Stimulated activated CD8-positive, alpha-beta memory T cell treated with anti-CD3 and anti-CD28 coated beads, Interleukin-4, amount 100 ng/mL, for 4 hours (primary cell): ENCODE measurements around the gene MOG.
A peak's percentile ranks its signal among the peaks of the same experiment; 100 is the strongest.

Source experiments
- DNase-seq, 2 donors: peaks; one replicate each; pipeline ENCODE4 v3.0.0-alpha.2; 2020; ENCODE audit warnings: low read depth in 2 of 2, low spot score in 1 of 2

Gene MOG

DNA sequence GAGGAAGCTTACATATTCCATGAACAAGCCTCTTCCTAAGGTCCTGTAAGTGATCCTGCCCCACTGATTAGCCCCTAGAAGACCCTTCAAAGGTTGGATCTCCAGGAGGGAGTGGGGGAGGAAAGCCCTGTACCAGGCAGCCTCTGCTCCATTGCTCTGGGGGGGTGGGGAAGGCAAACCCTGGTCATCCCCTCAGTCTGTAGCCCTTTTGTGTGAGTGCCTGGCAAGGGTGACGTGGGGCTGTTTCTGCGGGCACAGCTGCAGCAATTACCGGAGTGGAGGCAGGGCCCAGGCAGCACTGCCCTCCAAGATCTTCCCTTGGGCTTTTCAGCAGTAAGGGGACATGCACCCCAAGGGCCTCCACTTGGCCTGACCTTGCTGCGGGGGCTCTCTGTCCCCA, at the start of gene MOG:
Gene MOG (plus strand): TSS at position 295 of the 400 bp plus-strand sequence. CDS start 118 bp downstream, outside the sequence.
- no peak for DNase-seq

DNA sequence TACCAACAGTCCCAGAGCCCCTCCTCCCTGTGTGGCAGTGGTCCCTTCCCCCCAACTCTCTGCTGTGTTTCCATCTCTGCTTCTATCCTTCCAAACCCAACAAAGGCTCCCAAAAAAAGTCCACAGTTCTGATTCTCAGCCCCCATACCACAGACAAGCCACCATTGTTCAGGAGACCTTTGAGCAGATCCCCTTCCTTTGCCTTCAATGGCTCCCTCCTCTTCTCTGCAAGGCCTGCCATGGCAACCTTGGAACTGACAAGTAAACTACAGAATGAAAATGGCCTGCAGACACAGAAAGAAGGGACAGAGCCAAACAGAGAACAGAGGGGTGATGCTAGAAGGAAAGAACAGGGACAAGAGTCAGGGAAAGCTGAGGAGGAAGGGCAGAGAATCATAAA, 48.8 kb upstream of the MOG start:
- no peak for DNase-seq

DNA sequence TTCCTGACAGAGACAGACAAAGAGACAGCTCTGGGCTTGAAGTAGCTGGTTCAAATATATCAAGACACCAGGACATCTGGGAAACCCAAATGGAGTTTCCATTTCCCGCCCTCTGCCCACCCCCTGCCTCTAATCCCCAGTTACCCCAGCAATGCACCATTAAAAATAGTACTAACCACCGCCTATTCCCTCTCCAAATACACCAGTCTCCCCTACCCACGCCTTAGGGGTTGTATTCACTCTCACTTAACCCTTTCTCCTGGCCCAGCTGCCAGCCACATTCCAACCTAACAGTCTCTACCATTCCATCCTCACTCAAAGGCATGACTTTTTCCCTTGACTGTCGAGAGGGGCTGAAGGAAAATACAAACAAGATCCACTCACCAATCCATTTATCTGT, 46.4 kb upstream of the MOG start:
- no peak for DNase-seq

DNA sequence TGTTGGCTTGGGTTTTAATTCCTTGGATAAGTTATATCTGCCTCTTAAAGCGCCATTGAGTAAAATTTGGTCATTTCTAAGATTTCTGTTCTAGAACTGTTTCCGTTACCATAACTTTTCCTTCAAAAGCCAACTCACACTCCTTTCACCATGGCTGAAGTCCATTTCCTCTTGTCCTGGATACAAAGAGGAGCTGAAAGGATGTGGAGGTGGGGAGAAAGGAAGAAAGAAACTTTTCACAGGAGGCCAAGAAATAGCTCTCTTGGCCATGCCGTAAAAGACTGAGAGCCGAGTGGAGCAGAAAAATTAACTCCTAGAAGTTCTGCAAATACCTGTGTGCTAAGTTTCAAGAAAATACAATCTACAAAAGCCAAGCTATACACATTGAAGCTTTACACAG, 45.5 kb upstream of the MOG start:
- DNase-seq, result no peak

DNA sequence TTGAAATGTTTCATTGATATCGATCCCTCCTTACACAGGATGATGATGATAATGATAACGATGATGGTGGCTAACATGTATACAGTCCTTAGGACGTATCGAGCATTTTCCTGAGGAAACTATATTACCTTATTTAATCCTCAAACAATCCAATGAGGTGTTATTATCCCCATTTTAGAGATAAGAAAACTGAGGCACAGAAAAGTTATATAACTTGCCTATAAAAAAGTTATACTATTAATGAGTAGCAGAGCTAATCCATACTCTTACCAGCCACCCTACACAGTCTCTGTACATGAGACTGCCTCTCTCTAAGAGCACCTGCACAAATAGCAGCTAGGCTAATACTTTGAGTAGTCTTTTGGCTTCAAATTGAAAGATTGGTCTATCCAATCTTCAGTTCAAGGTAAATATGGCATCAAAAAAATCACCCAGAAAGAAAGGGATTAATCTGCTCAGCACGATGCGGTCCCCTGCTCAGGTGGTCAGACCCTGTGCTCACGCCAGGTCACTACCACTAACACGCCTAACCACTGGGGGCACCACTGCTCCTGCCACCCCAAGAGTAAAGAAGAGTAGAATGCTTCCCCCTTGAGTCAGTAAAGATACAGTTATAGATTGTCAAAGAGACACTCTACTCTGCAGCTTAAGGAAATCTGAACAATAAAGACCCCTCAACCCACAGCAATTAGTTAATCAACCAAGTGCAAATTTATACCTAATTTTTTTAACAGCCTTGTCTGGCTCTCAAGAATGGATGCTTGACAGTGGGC, 38.9 kb upstream of the MOG start:
- no peak for DNase-seq

DNA sequence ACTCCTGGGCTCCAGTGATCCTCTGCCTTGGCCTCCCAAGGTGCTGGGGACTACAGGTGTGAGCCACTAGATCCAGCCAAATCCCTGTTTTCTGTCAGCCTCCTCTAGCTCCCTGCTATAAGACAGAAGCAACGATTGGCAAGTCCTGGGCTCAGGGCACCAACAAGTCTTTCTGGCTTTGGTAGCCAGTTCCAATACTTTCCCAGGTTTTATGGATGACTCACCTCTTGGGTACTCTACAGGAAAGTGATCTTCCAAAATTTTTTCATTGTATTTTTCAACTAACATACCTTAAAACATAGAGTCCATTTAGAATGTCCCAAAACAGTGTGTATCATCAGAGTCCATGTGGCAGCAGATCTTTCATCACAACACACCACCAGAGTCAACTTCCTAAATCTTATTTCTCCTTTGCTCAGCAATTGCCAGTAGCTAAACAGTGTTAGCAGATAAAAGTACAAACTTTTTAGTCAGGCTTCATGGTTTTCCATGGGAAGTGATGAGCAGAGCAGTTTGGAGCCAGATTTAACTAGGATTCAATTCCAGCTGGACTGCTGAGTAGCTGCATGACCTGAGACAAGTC, 37.2 kb upstream of the MOG start:
- no peak for DNase-seq

DNA sequence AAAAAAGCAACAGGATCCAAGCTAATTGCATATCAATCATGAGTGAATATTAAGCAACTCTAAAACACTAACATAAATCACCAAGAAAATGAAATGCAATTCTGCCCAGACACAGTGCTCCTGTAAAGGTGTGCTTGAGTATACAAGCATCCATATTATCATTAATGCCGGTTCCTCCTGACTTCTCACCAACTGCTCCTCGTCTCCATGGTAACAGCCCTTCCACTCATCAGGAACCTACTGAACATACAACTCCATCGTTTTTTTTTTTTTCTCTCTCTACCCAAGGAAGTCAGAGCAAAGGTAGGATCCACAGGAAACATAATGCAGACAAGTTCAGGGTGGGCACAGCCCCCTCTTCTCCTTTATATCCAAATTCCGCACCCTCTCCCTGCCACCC, 36.3 kb upstream of the MOG start:
- no peak for DNase-seq

DNA sequence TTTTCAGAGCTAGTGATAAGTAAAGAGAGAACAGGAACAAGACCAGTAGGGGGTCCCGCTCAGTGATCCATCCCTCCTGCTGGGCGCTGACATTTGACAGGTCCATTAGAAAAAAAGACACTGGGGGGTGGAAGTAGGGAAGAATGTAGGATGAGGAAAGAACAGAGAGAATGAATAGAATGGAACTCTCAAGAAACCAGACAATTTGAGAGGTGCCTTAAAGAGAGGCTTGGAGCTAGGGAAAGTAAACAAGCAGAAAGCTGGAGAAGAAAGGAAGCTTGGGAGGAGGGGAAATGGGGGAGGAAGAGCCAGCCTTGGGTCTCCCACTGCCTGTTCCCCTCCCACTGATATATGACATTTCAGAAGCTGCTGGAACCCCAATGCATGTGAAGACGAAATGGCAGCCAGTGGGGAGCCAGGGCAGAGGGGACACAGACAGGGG, 32.4 kb upstream of the MOG start:
- DNase-seq, result no peak

DNA sequence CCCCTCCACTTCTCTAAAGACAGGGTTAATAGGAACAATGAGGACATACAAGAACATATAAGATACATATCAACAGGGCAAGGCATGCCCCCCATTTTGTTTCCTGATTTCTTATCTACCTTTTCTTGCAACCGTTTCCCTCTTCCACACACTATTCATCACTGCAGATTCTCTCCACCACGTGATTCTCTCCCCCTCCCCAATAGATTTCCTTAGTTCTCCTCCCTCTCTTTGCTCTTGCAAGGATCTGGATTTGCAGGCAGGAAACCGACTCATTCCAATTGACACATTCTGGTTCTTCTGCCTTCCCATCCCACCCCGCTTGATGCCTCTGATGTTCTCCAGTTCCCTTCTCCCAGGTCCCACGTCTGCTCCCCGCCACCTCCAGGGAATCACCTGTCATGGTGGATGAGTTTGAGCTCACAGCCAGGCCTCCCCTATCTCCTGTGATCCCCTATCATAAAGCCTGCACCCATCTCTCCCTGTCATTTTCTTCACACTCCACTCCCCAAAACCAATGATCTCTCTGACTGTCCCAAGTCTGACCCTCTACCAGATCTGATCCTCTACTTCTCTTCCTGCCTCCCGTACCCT, 31.5 kb upstream of the MOG start:
- no peak for DNase-seq

DNA sequence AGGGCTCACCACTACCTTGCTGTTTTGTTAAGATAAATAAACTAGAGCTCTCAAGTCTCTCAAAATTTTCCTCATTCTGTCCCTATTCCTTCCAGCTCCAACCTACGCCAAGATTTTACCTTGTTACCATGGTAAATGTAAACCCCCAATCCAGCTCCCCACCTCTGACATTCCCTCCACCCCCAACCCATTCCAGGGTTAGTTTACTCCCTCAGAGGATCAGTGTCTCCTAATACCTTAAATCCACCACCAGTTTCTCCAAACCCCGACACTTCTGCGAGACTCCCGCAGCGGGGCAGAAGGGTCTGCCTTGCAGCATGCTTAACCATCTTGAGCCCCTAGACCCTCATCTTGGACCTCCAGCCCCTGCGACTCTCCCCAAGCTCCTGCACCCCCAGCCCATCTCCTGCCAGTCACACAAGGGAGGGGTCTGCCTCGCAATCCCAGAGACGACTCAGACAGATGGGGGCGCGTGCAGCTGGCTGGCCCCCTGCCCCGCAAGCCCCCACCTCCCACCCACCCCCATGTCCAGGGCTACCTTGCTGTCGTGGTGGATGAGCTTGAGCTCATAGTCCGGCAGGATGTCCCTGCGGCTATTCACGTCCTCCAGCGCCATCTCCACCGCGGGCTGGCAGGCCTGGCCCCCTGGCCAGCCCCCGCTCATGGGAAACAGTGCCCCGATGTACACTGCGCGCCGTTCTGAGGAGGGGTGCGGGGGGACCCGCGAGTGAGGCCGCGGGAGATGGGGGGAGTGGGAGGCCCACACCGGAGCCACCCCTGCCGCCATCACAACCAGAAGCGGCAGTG, 29.7 kb upstream of the MOG start:
- no peak for DNase-seq

DNA sequence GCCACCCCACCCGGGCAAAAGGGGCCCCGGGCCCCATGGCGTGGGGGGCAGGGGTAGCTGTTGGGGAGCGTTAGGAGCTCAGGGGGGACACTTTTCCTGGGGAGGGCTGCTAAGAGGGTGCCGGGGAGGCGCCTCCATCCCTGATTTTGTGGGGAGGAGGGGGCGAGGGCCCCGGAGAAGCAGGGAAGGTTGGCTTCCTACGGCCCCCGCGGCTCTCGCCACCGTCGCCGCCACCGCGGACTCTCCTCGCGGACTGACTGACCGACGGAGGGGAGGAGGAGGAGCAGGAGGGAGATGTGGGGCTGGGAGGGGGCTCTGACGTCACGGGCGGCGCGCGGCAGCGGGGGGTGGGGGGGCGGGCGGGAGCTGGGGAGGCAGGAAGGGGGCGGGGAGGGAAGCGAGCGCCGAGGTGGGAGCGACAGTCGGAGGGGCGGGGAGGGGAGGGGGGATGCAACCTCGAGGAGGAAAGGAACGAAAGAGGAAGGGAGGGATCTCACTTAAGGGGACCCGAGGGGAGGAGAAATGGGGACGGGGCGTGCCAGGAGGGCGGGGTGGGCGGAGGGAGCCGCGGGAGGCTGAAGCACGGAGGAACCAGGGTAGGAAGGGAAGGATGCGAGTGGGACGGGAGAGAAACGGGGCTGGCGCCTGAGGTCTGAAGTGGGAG, 29.0 kb upstream of the MOG start:
- peak; percentile 22 to 42 for DNase-seq

DNA sequence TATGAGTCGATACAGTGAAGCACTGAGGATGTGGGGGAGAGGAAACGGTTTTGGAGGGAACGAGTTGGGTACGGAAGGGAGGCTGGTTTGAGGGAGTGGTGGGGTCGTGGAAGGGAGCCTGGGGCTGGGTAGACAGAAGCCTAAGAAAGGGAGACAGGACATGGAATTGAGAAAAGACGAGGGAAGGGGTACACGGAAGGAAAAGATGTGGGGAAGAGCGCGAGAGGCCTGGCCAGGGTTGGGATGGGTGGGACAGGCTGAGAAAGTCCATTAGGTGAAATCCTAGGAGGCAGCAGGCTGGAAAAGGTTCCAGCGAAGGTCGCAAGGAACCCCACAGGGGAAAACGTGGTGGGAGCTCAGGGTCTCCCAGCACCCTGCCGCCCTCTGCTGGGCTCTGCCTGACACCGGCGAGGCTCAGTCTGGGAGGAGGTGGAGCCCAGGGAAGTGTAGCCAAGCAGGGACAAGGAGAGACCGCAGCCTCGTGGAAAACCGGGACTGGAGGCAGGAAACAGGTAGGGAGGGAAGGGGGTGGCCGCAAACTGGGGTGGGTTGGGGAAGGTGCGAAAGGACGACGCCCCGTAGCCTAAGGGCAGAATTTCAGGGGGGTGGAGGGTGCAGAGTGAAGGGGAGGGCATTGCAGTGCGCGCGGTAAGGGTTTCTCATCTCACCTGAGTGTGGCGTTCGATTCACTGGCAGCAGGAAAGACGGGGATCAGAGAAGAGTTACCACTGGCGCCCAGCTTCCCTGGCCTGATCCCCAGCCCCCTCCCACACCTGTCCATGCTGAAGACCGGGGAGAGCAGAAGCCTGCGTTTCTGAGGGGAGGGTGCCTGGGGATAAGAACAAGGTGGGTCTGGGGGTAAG, 28.2 kb upstream of the MOG start:
- DNase-seq, result no peak

DNA sequence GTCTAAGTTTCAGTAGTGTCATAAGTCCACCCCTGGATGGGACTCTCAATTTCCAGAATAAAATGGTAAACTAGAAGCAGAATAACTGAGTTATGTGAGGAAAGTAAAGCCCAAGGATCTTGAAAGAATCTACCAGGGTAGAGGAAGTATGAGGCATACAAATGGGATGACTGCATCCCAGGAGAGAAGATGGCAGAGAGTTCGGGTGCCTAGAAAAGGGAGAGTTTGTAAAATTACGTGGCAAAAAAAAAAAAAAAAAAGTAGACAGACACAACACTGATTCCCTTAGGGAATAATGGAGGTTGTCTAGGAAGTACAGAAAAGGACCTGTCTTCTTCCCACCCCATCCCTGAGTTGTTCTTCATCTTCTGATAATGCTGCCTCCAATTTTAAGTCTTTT, 27.3 kb upstream of the MOG start:
- DNase-seq, result no peak

DNA sequence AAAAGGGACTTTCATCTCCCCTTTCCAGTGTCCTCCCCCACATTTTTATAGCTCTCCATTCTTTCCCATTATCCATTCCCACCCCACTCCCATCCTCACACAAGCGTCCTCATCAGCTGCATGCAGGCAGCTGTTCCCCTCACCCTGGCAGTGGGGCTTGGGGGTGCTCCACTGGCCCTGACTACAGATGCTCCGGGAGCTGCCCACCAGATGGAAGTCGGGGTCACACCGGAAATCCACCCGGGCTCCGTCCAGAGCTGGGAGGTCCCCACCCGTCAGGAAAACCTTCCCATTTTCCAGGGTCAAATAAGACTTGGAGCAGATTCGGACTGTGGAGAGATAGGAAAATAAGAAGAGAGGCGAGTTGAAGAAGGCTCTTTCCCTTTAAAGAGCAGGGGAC, 26.6 kb upstream of the MOG start:
- no peak for DNase-seq

DNA sequence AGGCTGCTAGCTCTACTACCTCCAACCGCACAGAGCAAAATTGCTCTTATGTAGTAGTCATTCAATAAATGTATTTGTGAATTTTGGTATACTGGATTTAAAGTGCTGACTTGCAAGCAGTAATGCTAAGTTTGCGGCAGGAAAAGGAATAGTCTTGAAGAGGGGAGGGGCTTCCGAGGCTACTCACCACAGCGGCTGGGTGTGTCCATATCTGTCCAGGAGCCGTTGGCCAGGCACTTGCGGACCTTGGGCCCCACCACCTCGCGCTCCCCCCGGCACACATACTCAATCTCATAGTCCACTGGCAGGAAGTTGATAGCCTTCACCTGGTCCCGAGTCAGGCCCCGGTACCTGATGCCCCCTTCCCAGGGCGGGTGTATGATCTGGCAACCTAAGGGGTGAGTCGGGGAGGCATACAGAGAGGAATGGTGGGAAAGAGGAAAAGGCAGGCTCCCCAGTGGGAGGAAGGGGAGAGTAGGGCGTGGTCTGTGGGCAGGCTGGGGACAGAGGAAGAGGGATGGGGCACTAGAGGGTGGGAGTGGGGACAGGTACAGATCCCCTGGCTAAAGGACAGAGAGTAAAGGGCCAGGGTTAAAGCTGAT, 25.6 kb upstream of the MOG start:
- DNase-seq, result no peak

DNA sequence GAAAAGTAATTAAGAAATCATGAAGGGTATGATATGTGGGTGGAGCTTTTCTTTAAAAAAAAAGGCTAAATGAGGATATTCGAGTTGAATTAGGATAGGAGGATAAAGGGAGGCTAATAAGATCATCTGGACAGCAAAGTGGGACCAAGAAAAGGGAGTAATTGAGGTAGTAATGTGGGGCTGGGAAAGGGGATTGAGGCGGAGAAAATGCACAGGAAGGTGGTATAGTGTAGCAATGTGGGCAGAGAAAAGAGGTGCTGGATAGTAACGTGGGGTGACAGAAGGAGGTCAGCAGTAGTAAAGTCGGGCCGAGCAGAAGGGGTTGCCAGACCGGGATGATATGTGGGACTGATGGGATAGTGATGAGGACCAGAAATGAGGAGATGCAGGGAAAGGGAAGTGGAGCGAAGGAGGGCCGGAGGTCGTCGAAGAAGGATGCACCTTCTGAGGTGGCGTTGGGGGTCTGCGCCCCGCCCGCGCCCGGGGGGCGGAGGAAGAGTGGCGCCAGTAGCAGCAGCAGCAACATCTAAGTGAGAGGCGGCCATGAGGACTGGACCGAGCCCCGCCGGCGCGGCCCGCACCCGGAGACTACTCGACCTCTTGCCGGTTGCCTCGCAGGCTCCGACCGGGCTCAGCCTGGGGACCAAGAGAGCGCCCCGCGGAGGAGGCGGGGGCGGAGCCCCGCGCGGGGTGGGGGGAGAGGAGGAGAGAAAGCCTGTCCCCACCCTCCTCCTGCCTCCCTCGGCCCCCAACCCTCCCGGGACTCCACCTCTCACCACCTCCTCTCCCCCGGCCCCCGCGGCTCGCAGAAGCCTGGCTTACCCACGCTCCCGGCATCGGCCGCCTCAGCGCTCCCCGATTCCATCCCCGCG, 24.8 kb upstream of the MOG start:
- peak in 1 of 2 donors; percentile 46 for DNase-seq

DNA sequence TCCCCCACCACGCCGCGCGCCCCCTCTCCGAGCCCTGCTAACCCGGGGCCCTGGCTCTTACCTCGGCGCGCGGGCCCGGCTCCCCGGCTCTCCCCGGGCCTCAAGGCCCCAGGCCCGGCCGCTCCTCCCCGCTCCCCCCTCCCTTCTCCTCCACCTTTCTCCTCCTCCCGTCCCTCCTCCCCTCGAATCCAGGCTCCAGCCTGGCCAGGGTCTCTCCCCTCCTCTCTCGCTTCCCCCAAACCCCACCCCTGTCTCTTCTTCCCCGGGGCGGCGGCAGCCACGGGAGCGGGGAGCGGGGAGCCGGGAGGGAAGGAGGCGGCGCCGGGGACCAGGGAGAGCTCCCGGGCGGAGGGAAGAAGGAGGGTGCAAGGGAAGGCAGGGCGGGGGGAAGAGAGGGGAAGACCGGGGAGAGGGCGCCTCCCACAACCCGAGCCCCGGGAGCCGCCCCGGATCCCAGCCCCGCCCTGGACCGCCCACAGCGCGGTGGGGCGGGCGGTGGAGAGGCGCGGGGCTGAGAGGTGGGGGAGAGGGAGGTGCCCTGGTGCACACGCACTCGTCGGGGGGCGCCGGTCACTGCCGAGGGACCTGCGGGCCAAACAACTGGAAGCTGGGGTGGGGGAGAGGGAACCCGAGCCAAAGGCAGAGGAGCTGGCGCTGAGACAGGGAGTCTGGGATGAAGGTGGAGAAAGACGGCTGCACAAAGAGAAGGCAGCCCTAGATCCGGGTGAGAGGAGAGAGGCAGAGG, 23.9 kb upstream of the MOG start, which contains the start of gene GABBR1:
Gene GABBR1 (minus strand): TSS at position 395 of the 745 bp plus-strand sequence. CDS start 798 bp downstream, outside the sequence.
- DNase-seq, result peak in 1 of 2 donors; percentile 40

DNA sequence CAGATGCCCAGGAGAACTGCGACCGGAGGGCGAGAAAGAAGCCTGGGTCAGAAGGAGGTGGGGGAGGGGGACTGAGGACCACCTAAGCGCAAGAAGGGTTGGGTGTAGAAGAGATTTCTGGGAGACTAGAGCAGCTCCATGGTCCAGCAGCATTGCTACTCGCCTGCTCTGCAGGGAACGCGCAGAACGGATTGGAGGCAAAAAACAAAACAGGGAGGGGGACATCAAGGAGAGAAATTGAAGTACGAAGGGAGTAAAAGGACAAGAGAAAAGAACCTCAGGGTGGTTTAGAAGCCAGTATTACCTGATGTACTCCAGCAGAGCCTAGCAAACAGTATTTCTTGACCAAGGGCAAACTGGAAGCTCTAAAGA, 23.4 kb upstream of the MOG start:
- DNase-seq, result no peak
